NCI-H146 (cell line): ENCODE results near the gene SMIM20.
A peak's percentile ranks its signal among the peaks of the same experiment; 100 is the strongest.

Experiments
- DNase-seq: peaks from one replicate; lab custom pipeline; 2025; lab: John Stamatoyannopoulos, UW

The SMIM20 gene

DNA sequence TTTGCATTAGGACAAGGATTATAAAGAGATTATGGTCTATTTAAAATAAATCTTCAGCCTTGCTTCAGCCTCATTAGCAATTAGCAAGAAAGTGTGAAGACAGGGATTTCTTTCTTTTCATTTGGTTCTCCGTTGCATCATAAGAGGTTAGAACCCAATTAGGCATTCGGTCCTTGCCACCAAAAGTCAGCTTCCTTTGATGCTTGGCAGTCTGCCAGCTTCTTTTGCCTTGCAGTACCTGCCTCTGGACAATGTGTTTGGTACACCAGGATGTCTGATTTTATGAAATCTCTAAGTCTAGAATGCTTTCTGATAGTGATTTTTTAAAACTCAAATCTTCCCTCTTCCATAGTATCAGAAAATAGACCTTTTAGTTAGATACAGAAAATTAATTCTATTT is 12.4 kb downstream of the SMIM20 start:
- DNase-seq: peak; percentile 54

DNA sequence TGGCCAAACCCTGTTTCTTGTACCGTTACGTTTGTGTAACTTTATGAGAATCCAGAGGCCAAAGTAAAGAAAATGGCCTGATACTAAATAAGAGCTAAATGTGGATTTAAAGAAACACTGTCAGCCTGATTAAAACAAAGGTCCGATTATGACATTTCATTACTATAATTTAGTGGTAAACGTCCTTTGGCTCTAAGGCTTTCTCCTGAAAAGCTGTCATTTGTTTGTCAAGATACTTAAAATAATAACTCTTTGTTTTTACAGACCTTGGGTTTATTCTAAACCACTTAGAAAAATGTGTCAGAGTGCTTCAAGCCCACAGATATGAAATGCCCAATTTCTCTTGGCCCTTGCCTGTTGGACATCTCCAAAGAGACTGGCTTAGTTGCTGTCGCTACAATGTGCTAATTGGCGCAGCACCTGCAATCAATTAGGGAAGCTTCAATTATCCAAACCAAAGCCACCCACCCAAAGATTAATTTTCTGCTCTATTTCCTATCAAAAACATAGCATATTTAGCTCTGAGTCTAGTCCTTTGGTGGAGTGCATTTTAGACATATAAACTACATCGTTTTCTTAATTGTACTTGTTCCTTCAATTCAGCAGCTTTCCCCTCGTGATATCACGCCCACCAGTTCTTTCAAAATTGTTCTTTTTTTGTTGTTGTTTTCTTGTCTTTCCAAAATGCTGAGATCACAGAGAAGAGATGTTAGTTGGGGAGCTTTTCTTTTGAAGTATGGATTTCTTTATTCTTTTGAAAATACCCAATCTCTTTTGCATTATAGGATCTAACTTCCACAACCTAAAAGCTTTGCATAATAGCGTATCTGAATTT is 13.6 kb downstream of the SMIM20 start:
- peak; percentile 74 for DNase-seq

DNA sequence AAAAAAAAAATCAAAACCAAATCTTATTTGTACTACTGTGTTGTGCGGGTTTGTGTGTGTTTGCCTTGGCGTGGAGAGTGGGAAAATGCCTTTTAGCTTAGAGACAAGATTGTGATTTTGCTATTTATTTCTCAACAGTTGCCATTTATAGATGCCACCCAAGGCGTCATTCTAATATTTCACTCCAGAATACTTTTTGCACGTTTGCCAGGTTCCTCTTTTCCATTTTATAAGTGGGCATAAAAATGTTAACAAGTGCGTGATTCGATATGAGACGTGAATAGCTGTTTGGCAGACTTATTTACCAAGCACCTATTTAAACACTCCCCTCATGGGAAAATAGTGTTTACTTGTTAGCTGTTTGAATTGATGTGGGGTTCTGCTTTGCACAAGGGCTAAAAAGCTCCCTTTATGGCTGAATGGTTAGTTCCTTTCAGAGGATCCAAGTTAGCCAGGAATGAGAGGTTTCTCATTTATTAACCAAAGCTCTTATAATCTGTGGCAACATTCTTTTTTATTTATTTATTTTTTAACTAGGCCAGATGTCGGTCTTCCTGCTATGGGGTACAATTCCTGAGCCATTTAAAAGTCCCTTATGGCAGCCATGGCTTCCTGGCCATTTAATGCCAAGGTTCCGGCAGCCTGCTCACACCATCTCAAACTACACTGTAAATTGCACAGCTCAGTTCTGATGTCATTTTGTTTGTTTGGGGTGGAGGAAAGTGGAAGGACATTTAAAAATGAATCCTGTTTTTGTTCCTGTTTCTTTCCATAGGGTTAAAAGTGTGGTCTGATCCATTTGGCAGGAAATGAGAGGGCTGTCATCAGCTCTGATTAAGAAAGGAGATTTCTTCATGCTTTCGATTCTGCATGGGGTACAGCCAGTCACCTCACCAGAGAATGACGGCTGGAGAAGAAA is 14.6 kb downstream of the SMIM20 start:
- DNase-seq: peak; percentile 46

- DNase-seq: peak; percentile 5
Measured at GRCh38 chr4:25929298-25929686, 15.3 kb downstream of the SMIM20 start.

DNA sequence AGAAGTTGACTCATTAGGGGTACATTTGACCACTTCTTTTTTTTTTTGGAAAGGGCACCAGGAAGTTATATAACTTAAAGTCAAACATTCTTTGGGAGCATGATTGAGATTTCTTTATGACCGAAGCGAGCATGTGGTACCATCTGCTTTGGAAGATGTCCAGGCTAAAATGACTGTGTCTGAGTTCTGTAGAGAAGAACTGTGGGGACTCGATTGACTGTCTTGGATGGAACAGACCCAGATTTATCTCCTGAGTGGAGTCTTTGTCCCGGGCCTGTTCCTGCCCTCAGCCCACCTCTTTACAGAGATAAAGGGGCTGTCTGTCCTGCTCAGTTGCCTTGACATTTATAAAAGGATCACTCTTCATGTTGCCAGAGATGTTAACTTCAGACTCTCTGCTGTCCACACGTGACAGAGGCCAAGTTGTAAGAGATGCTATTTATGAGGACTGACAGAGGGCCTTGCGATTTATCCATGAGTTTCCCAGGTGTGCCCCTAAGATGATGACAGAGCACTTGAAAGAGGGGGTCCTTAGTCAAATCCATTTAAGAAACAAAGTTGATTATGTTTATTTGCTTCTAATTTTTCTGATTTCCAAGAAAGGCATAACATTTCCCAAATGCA is 16.8 kb downstream of the SMIM20 start:
- no peak for DNase-seq

DNA sequence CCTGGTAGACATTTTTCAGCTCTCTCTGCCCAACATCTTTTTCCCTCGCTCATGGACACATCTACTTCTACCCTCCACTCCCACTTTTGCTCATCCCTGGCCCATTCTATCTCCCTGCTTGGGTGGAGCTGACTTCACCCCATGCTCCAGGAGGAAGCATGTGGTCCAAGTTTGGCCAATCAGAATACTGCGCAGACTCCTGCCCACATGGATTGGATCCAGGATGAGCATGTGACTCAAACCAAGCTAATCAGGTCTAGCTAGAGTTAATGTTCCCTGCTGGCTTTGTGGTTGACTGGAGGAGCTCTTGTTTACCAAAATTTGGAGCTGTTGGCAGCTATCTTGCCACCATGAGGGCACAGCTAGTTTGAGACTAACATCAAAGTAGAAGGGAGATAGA is 22.7 kb downstream of the SMIM20 start:
- no peak for DNase-seq

- no peak for DNase-seq
Measured at GRCh38 chr4:25937801-25938200, 23.8 kb downstream of the SMIM20 start.

- DNase-seq: no peak
Measured at GRCh38 chr4:25938366-25938765, 24.3 kb downstream of the SMIM20 start.

GRCh38 chr4:25938787-25939186 is 24.8 kb downstream of the SMIM20 start:
- no peak for DNase-seq

GRCh38 chr4:25939330-25939729 is 25.3 kb downstream of the SMIM20 start:
- DNase-seq: no peak

DNA sequence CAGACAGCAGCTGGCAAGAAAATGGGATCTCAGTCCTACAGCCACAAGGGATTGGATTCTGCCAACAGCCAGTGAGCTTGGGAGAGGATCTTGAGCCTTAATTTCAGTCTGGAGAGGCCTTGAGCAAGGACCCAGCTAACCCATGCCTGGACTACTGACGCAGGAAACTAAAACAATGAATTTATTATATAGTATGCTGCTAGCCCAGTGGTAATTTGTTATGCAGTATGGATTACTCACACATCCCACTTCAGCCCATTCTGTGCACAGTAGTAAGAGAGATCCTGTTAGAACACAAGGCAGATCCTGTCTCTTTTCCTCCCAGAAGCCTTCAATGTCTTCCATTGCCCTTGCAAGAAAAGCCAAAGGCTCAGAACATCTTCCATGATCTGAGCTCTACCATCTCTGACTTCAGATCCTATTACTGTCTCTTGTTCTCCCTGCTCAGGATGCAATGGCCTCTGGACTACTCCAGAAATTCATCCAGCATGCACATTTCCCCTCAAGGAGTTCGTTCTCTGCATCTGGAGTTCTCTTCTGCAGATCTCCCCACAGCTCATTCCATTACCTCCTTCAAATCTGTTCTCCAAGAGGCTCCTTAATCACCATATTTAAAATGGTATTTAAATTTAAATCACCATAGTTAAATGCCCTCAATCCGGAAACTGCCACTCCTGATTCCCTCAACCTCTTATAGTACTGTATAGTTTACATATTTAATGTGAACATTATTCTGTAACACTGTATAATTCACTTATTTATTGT is 27.6 kb downstream of the SMIM20 start:
- DNase-seq: no peak

- DNase-seq: no peak
Measured at GRCh38 chr4:25943312-25943711, 29.3 kb downstream of the SMIM20 start.

DNA sequence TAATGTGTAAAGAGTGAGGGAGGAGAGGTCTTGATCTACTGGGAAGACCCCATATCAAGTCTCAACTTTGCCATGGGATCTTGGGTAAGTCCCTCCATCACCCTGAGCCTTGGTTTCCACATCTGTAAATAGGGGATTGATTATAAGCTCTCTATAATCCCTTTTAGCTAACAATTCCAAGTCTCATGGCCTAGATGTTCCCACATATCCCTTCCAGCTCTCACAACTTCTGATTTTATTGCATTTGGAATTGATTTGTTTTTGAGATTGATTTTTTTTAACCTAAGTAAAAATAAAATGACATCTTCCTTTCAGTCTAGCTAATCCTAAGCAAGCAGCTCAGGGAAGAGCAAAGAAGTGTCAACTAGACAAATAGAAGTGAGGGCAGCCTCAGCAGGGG is 29.8 kb downstream of the SMIM20 start:
- peak; percentile 52 for DNase-seq

GRCh38 chr4:25948051-25948450 is 34.0 kb downstream of the SMIM20 start:
- DNase-seq: no peak

DNA sequence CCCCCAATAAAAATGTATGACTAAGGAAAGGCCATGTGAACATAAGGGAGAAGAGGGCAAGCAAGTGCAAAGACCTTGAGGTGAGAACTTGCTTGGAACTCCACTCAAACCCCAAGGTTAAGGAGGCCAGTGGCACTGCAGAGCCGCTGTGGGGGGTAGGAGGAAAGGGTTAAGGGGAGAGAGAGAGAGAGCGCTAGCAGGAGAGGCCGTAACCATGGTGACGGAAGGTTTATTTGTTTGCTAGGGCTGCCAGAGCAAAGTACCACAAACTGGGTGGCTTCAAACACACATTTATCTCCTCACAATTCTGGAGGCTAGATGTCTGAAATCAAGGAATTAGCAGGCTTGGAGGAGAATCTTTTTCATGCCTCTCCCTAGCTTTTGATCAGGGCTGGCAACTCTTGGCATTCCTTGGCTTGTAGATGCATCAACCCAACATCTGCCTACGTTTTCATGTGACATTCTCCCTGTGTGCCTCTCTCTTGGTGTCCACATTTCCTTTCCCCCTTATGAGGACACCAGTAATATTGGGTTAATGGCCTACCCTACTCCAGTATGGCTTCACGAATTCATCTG is 35.2 kb downstream of the SMIM20 start:
- DNase-seq: peak; percentile 63

- DNase-seq: no peak
Measured at GRCh38 chr4:25949994-25950393, 36.0 kb downstream of the SMIM20 start.

DNA sequence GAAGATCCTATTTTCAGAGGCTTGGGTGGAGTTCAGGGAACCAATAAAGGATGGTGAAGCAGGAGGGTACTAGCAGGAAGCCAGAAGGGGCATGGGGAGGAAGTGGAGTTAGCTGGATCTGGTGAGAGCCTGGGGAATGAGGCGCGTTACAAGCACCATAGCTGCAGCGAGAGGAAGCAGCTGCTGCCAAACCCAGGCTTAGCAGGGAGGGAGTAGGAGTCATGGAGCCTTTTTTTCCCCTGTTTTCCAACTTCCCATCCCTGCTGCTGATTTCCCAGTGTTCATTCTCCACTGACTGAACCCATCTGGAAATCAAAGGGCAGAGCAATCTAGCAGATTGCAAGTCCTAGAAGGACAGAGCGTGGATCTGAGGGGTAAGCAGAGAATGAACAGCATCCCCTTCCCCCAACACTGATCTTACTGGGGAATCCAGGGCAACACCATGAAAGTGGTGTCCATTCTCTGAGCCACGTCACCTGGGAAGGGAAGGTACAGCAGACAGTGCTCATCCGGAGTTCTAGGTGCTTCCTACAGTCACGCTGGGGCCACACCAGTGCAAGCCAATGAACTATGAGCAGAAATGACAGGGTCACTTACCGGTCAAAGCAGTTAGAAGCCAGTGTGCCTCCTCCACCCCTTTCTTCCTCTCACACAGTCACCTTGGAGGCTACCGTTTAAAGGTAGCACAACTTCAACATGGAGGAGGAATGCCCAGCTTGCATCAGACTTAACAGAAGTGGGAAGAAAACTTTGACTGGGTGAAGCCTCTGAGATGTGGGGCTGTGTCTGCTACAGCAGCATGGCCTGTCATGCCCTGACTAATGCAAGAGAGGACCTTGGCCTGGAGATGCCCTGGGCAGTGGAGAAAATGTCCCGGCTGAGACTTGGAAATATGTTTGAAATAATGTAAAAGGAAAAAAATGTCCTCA is 36.7 kb downstream of the SMIM20 start:
- peak; percentile 17 for DNase-seq

DNA sequence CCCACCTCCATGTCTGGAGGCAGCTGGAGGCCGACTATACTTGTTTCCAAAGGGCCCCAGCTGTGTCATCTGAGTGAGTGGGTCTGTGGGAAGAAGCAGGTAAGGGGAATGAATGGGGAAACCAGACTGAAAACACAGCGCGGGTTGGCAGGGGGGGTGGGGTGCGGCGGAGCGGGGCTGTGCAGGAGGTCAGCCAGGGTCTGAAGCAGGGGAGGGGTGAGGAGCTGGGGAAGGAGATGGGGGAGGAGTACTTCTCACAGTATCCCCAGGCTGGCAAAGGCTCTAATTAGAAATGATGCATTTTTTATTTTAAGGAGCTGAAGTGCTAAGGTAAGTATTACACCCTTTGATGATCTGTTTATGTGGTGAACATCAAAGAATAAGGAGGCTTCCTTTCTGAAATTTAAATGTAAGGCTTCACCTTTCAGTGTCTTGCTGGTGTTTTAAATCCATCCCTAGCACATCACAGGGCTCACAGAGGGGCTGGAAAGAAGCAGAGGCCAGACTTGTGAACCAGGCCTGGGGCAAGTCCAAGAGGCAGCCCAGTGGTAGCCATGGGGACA is 37.5 kb downstream of the SMIM20 start:
- DNase-seq: no peak

DNA sequence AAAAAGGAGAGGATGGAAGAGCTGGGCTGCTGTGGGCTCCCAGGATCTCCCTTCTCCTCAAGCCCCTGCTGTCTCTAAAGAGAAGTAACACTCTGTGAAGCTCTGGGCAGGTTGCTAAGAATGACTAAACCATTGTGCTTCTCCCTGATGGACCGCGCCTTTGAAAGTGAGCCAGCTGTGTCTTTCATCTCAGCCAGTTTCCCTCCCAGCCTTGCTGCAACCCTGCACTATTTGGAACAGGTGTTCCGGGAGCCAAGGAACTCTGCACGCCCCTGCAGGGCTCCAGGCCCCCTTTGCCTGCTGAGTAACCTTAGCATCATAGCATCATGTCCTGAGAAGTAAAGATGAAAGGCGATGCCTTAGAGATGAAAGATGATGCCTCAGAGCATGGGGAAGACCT is 39.7 kb downstream of the SMIM20 start:
- DNase-seq: peak; percentile 36

DNA sequence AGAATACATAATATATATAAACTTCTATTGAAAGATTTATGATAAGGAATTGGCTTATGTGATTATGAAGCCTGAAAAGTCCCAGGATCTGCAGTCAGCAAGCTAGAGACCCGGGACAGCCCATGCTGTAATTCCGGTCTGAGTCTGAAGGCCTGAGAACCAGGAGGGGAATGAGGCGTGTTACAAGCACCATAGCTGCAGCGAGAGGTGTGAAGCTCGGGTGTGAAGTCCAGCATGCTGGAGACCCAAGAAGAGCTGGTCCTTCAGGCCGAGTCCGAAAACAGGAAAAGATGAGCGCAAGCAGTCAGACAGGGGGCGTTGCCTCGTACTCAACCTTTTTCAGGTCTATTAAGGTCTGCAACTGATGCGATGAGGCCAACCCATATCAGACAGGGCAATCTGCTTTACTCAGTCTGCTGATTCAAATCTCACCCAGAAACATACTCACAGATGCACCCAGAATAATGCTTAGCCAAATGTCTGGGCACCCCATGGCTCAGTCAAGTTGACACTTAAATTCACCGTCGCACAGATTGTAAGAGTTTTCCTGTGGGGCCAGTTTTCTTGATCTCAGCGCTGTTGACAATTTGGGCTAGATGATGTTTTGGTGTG is 40.4 kb downstream of the SMIM20 start:
- no peak for DNase-seq
